Activated naive CD4-positive, alpha-beta T cell treated with anti-CD3 and anti-CD28 coated beads, Interleukin-2, amount 50 U/mL, for 16 hours (primary cell): ENCODE data around the gene TTC1.
"Not testable (repeated sequence)": the region's sequence is repeated elsewhere in the genome, so short reads cannot be mapped to it uniquely, and the experiment has no call there.

Experiments
- DNase-seq: peaks from one replicate; pipeline ENCODE4 v3.0.0-alpha.2; 2020

TTC1 gene

DNA sequence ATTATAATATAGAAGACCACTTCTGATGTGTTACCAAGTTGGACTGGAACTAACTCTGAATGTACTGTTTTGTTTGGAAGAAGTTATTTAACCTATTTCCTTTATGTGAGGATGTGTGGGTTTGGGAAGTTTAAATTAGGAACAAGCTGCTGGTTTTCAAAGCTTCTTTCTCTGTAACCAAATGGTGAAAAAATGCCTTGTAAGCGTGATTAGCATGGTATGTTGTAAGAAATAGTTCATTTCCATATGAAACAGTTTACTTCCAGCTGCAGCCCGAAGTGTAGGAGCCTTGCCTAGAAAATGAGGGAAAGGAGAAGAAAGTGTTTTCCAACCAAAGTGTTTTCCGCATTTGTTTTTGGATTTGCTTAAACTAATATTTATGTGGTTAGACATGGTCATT is 36.0 kb downstream of the TTC1 start:
- no peak for DNase-seq

- DNase-seq = no peak
Observed at GRCh38 chr5:160047423-160047822, 38.5 kb downstream of the TTC1 start.

- DNase-seq = no peak
Observed at GRCh38 chr5:160048131-160048530, 39.2 kb downstream of the TTC1 start.

GRCh38 chr5:160049099-160049498 is 40.2 kb downstream of the TTC1 start:
- DNase-seq = no peak

GRCh38 chr5:160054047-160054446 is 45.1 kb downstream of the TTC1 start:
- DNase-seq = no peak

DNA sequence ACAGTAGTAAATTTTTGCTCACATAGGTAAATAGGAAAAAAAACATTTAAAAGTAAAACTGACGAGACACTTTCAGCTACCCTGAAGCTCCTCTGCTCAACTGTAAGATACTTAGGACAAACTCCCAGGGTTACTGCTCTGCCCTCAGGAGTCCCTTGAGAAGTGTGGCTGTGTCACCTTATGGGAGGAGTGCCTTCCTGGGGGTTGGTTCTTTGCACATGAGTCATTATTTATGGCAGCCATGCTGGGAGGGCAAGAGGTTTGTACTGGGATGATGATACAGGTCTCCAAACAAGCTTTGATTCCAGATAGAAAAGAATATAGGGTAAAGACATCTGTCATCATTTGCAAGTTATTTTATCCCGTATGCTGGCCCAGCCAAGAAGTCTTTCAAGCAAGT is 45.9 kb downstream of the TTC1 start:
- no peak for DNase-seq

GRCh38 chr5:160057256-160057655 is 48.3 kb downstream of the TTC1 start:
- DNase-seq = no peak

- no peak for DNase-seq
Observed at GRCh38 chr5:160060001-160060400, 51.1 kb downstream of the TTC1 start.

GRCh38 chr5:160061770-160062169 is 52.8 kb downstream of the TTC1 start:
- no peak for DNase-seq

GRCh38 chr5:160064417-160064810 is 55.5 kb downstream of the TTC1 start:
- no peak for DNase-seq

DNA sequence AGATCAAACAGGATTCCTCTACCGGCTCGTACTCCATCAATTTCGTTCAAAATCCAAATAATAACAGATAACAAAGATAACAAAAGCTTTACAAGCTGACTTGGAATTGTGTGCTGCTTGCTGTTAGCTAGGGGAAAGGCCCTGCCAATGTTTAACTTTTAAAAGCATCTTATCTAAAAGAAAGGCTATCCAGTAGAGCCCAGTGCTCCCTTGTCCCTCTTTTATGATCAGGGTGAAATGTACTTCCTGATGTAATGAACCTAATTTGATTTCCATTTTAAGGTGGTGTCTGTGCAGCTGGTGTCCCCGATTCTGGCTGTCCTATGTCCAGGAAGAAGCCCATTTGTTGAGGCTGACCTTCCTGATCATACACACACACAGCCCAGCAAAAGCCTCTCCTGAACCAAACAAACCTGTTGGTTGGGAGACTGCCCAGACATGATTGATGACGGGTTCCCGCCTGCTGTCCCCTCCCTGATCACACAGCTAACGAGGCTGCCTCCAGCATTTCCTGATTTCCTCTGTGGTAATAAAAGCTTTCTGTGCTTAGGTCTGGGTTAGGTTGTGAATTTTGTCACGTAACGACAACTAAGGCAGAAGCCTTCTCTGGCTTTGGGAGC is 56.2 kb downstream of the TTC1 start:
- DNase-seq = no peak

DNA sequence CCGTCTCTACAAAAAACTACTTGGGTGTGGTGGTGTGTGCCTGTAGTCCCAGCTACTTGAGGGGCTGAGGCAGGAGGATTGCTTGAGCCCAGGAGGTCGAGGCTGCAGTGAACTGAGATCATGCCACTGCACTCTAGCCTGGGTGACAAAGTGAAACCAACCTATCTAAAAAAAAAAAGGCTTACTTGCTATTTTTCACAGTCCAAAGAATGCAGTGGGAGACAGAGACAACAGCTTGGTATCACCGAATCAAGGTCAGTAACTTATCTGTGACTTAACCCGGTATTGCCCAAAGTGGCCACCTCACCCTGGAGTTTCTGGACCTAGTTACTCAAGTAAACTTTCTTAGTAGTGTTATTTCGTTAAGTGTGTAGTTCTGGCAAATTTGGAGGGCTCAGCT is 60.2 kb downstream of the TTC1 start:
- not testable (repeated sequence) for DNase-seq

DNA sequence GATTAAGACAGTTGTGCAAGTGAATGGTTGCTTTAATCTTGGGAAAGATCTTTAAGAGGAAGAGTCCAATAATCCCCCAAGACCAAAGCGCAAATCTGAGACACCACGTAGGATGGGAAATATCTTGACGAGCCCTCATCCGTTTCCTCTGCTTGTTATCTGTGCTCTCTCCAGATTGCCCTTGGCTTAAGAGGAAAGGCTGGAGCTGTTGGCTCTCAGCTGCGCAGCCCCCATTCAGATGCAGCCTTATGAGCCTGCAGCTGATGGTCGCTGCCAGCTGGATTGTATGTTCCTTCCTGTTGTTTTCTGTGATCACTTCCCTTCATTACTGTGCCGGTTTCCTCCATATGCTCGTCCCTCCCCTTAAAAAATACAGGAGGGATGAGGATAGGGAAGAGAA is 62.6 kb downstream of the TTC1 start:
- no peak for DNase-seq

DNA sequence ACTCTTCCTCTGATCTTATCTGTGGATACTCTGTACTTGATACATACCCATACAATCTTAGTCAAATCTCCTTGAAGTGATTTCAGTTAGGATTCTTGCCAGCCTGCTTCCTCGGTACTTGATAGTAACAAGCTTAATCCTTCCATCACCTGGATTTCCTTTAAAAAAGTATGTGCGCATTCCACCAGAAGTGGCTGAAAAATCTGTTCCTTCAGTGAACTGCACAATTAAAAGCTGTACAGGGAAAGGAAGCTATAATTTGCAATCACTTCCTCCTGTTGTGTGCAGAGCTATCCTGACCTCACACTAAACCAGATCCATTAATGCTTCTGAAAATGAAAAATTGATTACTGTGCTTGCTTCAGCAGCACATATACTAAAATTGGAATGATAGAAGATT is 63.0 kb downstream of the TTC1 start:
- no peak for DNase-seq

DNA sequence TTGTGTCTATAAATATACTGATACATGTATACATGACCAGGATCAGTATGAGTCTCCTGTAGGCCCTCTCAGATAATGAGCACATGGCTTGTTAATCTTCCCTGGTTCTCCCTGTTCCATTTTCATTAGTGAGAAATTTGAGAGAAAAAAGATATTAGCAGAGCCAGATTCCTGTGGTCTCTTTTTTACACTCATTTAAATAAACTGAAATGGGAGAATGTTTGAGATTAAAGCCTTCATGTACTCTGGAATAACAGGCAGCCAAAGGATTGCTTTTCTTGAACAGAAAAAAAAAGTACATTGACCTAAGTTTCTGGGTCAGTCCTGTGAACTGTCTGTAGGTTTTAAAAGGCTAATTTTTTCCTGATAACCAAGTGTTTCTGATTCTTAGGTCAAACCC is 66.1 kb downstream of the TTC1 start:
- no peak for DNase-seq

GRCh38 chr5:160076997-160077396 is 68.1 kb downstream of the TTC1 start:
- no peak for DNase-seq

GRCh38 chr5:160079753-160080152 is 70.8 kb downstream of the TTC1 start:
- DNase-seq = no peak

DNA sequence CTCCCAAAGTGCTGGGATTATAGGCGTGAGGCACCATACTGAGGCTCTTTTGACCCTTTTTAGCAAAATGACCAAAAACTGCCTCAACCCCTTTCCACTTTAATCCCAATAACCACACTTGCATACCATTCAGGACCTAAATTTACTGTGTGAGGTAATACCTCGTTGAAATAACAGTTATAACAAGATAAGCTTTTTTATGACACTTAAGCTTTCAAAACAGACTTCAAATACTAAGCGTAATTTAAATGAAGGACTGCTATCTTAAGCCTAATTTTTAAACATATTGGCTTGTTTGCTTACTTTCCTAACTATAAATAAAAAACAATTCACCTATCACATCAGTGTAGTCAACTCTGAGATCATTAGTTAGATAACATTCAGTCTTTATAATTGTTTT is 72.6 kb downstream of the TTC1 start:
- DNase-seq = no peak

- DNase-seq = no peak
Observed at GRCh38 chr5:160082614-160083500, 73.9 kb downstream of the TTC1 start.

- DNase-seq = no peak
Observed at GRCh38 chr5:160083501-160083900, 74.6 kb downstream of the TTC1 start.

DNA sequence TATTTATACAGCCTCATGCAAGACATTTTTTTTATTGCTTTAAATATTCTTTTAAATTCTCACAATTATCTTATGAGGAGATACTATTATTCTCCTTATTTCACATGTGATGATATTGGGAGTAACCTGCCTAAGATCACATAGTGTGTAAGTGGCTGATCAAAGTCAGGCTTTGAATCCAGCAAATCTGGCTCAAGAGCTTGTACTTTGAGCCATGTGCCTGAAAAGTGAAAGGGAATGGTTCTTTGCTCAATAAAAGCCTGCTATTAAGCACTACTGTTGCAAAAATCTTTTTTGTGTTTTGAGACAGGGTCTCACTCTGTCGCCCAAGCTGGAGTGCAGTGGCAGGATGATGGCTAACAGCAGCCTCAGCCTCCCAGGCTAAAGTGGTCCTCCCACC is 75.2 kb downstream of the TTC1 start:
- DNase-seq = no peak

DNA sequence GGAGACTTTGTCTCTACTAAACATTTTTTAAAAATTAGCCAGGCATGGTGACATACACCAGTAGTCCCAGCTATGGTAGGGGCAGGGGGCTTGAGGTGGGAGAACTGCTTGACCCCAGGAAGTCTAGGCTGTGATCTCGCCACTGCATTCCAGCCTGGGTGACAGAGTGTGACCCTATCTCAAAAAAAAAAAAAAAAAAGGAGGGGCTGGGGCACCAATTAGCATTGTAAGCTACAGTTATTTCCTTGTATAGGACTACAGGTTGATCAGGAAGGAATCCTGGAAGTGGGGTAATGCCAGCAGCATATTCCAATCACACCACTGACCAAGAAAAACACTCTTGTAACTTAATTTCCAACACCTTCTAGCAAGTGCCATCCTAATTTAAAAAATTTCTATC is 78.3 kb downstream of the TTC1 start:
- DNase-seq = no peak

DNA sequence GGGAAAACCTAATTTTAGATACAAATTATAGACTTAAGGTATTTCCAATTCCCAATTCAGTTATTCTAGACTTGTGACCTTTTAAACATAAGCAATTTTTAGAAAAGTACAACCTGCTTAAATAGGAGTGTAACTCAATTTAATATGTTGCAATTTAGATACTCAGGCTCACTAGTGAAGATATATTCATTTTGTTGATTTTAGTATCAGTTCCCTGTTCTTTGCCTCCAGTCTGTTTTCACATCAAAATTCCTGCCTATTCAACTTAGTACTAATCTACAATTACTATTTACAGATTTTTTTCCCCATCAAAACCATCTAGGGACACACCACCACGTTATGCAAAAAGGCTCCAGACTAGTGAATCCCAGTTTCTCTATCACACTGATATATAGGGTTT is 79.9 kb downstream of the TTC1 start:
- no peak for DNase-seq

GRCh38 chr5:160089531-160089930 is 80.6 kb downstream of the TTC1 start:
- no peak for DNase-seq

DNA sequence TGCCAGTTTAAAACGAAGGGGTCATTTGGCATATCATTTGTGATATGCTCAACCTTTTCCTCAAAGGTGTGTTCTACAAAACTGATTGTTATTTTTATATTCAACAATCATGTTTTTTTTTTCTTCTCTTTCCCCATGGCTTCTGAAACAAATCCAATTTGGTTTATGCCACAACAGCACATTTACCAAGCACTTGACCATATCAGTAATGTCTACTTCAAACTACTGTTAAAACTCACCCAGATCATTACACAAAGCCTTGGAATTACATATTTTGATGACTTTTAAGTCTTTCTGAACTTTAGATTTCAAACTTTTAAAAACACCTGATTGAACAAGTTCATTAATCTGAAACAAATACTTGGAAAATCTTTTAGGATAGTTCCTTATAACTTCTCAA is 81.1 kb downstream of the TTC1 start:
- DNase-seq = no peak
